Ishikawa (cell line): ENCODE data around the gene SH3BP2.

Source experiments
- CEBPB ChIP-seq: IDR thresholded peaks from 2 replicates; pipeline ENCODE4 v1.6.1; 2012
- CREB1 ChIP-seq: IDR thresholded peaks from 2 replicates; pipeline ENCODE4 v1.6.1; 2012; ENCODE audit warnings: low read depth
- EGR1 ChIP-seq: IDR thresholded peaks from 2 replicates; pipeline ENCODE4 v1.6.1; 2012
- EP300 ChIP-seq: IDR thresholded peaks from 2 replicates; pipeline ENCODE4 v1.6.1; 2012; ENCODE audit warnings: borderline replicate concordance
- FOXM1 ChIP-seq: IDR thresholded peaks from 2 replicates; pipeline ENCODE4 v1.6.1; 2012; ENCODE audit warnings: low read depth, borderline replicate concordance
- MAX ChIP-seq: IDR thresholded peaks from 2 replicates; pipeline ENCODE4 v1.6.1; 2012
- NFIC ChIP-seq: IDR thresholded peaks from 2 replicates; pipeline ENCODE4 v1.6.1; 2012
- RAD21 ChIP-seq: IDR thresholded peaks from 2 replicates; pipeline ENCODE4 v1.6.1; 2012; ENCODE audit warnings: low read depth
- REST ChIP-seq: IDR thresholded peaks from 2 replicates; pipeline ENCODE4 v1.6.1; 2012; ENCODE audit warnings: low read depth, mild to moderate bottlenecking
- TAF1 ChIP-seq: IDR thresholded peaks from 2 replicates; pipeline ENCODE4 v1.6.1; 2012; ENCODE audit warnings: low read depth, mild to moderate bottlenecking
- TCF12 ChIP-seq: IDR thresholded peaks from 2 replicates; pipeline ENCODE4 v1.6.1; 2012; ENCODE audit warnings: low read depth
- TEAD4 ChIP-seq: IDR thresholded peaks from 2 replicates; pipeline ENCODE4 v1.6.1; 2012
- USF1 ChIP-seq: IDR thresholded peaks from 2 replicates; pipeline ENCODE4 v1.6.1; 2012
- YY1 ChIP-seq: IDR thresholded peaks from 2 replicates; pipeline ENCODE4 v1.6.1; 2012; ENCODE audit warnings: low read depth
- ZBTB7A ChIP-seq: IDR thresholded peaks from 2 replicates; pipeline ENCODE4 v1.6.1; 2012; ENCODE audit warnings: low read depth

The SH3BP2 gene

GRCh38 chr4:2817137-2817536 lies 24.3 kb downstream of the SH3BP2 start:
- TF ChIP-seq TCF12 = no peak
- TF ChIP-seq ZBTB7A = no peak
- no peak for TF ChIP-seq YY1
- TF ChIP-seq CEBPB = no peak
- TF ChIP-seq CREB1 = no peak
- TF ChIP-seq TEAD4 = no peak
- no peak for TF ChIP-seq USF1
- no peak for TF ChIP-seq RAD21
- TF ChIP-seq EGR1 = no peak
- TF ChIP-seq MAX = no peak
- TF ChIP-seq TAF1 = no peak
- no peak for TF ChIP-seq REST
- TF ChIP-seq EP300 = no peak
- TF ChIP-seq NFIC = no peak
- TF ChIP-seq FOXM1 = no peak

GRCh38 chr4:2817701-2818350 lies 24.9 kb downstream of the SH3BP2 start:
- TF ChIP-seq EP300 (no peak), USF1 (peak; percentile 90), MAX (peak; percentile 92), NFIC (no peak), YY1 (peak; percentile 67), TAF1 (0 out of 2 replicates have a peak, but pooled peaks have one; percentile 34)

GRCh38 chr4:2818351-2818939 lies 25.6 kb downstream of the SH3BP2 start:
- 0 out of 2 replicates have a peak, but pooled peaks have one; percentile 3 for TF ChIP-seq USF1
- TF ChIP-seq ZBTB7A = peak; percentile 83
- TF ChIP-seq EGR1 = 0 out of 2 replicates have a peak, but pooled peaks have one; percentile 23
- TF ChIP-seq CEBPB = no peak

- TF ChIP-seq TEAD4 (no peak), YY1 (no peak), CREB1 (no peak), USF1 (no peak), EP300 (no peak)
Measured at GRCh38 chr4:2819244-2820215, 26.6 kb downstream of the SH3BP2 start.

GRCh38 chr4:2820216-2820982 lies 27.5 kb downstream of the SH3BP2 start:
- TF ChIP-seq TEAD4 = peak; percentile 10; the same call in 1 of the 2 replicates
- TF ChIP-seq ZBTB7A = no peak
- TF ChIP-seq TCF12 = peak; percentile 64; the same call in 1 of the 2 replicates
- no peak for TF ChIP-seq TAF1
- peak; percentile 51; the same call in 1 of the 2 replicates for TF ChIP-seq EP300
- peak; percentile 73 for TF ChIP-seq USF1
- TF ChIP-seq NFIC = 0 out of 2 replicates have a peak, but pooled peaks have one; percentile 38
- TF ChIP-seq RAD21 = no peak; the same call in 1 of the 2 replicates
- no peak for TF ChIP-seq EGR1
- no peak for TF ChIP-seq REST
- peak; percentile 97 for TF ChIP-seq MAX
- no peak for TF ChIP-seq CEBPB
- no peak for TF ChIP-seq CREB1
- TF ChIP-seq YY1 = peak; percentile 82
